Stimulated activated CD4-positive, alpha-beta T cell treated with anti-CD3 and anti-CD28 coated beads, Interleukin-15, amount 100 ng/mL, for 24 hours (primary cell): ENCODE data around the gene CYP46A1.

Experiments
- DNase-seq: peaks from one replicate; pipeline ENCODE4 v3.0.0-alpha.2; 2020

Gene CYP46A1

GRCh38 chr14:99716850-99717681 is 33.0 kb downstream of the CYP46A1 start:
- no peak for DNase-seq

- DNase-seq = no peak
Observed at GRCh38 chr14:99717682-99718013, 33.5 kb downstream of the CYP46A1 start.

GRCh38 chr14:99718031-99718810 is 34.1 kb downstream of the CYP46A1 start:
- no peak for DNase-seq

- no peak for DNase-seq
Observed at GRCh38 chr14:99718811-99719192, 34.7 kb downstream of the CYP46A1 start.

- no peak for DNase-seq
Observed at GRCh38 chr14:99720941-99721791, 37.1 kb downstream of the CYP46A1 start.

GRCh38 chr14:99721792-99722516 is 37.9 kb downstream of the CYP46A1 start:
- DNase-seq = no peak

- DNase-seq = no peak
Observed at GRCh38 chr14:99722741-99723140, 38.6 kb downstream of the CYP46A1 start.

- no peak for DNase-seq
Observed at GRCh38 chr14:99724196-99724891, 40.2 kb downstream of the CYP46A1 start.

- DNase-seq = no peak
Observed at GRCh38 chr14:99724939-99725773, 41.1 kb downstream of the CYP46A1 start.

GRCh38 chr14:99725774-99726537 is 41.9 kb downstream of the CYP46A1 start:
- DNase-seq = no peak

GRCh38 chr14:99726538-99727095 is 42.5 kb downstream of the CYP46A1 start:
- DNase-seq = no peak

- no peak for DNase-seq
Observed at GRCh38 chr14:99727096-99727870, 43.2 kb downstream of the CYP46A1 start.

GRCh38 chr14:99728231-99728920 is 44.3 kb downstream of the CYP46A1 start:
- no peak for DNase-seq

- DNase-seq = no peak
Observed at GRCh38 chr14:99728981-99729451, 44.9 kb downstream of the CYP46A1 start.

GRCh38 chr14:99729991-99730875 is 46.1 kb downstream of the CYP46A1 start:
- DNase-seq = peak; percentile 82

GRCh38 chr14:99730876-99731546 is 46.9 kb downstream of the CYP46A1 start:
- DNase-seq = no peak
